Measurements from ENCODE around the gene REG4.
"Not testable (repeated sequence)": the region's sequence is repeated elsewhere in the genome, so short reads cannot be mapped to it uniquely, and the experiment has no call there.

Gene REG4

DNA sequence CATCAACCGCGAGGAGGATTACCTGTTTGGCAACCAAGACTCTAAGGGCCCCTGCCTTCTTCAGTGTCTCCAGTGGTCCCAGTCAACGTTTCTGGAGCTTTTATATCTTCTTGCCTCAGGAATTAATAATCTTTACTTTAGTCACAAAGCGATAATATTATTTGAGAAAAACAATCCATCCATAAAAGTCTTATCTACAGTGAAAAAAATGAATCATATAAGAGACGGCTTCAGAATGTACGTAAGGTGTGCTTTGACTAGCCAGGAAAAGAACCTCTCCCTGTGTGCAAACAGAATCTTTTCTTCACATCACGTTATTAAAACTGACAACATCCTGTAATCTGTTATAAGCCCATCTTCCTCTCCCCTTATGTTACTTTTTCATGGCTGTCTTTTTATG is at the start of gene REG4:
Gene REG4, minus strand, starts transcription at position 74 of the 400 bp plus-strand sequence. CDS start 2,691 bp downstream, outside the sequence.
- TF ChIP-seq, protein P1, sequence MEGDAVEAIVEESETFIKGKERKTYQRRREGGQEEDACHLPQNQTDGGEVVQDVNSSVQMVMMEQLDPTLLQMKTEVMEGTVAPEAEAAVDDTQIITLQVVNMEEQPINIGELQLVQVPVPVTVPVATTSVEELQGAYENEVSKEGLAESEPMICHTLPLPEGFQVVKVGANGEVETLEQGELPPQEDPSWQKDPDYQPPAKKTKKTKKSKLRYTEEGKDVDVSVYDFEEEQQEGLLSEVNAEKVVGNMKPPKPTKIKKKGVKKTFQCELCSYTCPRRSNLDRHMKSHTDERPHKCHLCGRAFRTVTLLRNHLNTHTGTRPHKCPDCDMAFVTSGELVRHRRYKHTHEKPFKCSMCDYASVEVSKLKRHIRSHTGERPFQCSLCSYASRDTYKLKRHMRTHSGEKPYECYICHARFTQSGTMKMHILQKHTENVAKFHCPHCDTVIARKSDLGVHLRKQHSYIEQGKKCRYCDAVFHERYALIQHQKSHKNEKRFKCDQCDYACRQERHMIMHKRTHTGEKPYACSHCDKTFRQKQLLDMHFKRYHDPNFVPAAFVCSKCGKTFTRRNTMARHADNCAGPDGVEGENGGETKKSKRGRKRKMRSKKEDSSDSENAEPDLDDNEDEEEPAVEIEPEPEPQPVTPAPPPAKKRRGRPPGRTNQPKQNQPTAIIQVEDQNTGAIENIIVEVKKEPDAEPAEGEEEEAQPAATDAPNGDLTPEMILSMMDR (IDR thresholded peaks at IDR 0.05; ENCODE audit: insufficient read depth, low read depth, low read length, missing control alignments), result no peak
- H3K4me3 ChIP-seq (ENCODE audit: low read depth, low read length), result no peak within 1 kb of the TSS
- no peak for DNase-seq (ENCODE audit: low read depth)

DNA sequence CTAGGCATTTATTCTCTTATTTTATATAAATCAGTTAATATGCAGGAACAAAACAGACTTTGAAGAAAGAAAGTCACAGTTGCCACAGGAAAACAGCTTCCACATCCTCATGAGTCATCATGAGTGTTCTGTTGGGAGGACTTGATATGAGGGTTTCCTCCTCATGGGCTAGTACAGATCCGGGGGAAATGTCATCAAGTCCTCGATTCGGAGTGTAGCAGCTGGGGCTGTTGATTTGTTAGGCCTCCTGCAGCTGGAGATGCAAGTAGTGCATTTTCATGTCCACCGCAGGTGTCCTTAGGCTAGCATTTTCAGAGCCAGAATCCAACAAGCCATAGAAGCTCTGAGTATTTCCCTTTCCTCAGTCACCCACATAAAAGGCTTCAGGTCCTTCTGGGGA is 48.4 kb upstream of the REG4 start:
- TF ChIP-seq, protein P1 (IDR thresholded peaks at IDR 0.05; ENCODE audit: insufficient read depth, low read depth, low read length, missing control alignments), result no peak
- H3K4me3 ChIP-seq (ENCODE audit: low read depth, low read length), result no peak overlapping the region
- DNase-seq (ENCODE audit: low read depth), result no peak

DNA sequence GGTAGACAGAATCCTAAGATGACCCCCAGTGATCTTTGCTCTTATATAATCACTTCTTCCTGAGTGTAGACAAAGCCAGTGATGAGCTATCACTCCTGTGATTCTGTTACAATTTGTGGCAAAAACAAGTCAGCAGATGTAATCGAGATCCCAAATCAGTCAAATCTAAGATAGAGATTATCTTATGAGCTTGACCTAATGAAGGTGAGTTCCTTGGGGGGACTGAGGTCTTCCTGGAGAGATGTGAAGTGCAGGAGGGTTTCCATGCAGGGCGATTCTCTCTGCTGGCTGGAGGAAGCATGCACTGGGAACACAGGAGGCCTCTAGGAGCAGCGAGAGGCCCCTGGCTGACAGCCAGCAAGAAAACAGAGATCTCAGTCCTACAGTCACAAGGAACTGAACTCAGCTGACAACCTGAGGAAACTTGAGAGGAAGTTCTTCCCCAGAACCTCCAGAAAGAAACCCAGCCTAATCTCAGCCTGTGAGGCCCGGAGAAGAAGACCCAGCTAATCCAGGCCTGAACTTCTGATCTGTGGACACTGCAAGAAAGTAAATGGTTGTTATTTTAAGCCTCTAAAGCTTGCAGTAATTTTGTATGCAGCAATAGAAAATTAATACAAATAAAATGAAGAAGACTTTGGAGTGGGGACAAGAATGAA is 47.4 kb upstream of the REG4 start:
- H3K4me3 ChIP-seq (ENCODE audit: low read depth, low read length); DNase-seq (ENCODE audit: low read depth): not testable (repeated sequence)

DNA sequence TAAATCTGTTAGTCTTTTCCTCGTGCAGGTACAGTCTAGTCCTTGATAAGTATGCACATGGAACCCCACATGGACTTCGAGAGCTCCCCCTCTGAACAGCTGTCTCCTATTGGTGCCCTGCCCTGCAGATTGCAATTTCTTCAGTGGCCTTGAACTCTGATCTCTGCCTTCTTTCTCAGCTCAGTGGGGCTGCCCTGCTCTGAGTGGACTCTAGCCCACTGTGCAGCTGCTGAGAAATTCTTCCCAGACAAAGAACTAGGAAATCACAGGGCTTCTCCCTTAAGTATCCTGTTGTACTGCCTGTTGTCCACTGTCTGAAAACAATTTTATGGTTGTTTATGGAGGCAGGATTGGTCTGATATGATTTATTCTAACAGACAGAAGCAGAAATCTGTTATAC is 46.9 kb upstream of the REG4 start:
- no peak for DNase-seq (ENCODE audit: low read depth)
- no peak overlapping the region for H3K4me3 ChIP-seq (ENCODE audit: low read depth, low read length)
- TF ChIP-seq, protein P1 (IDR thresholded peaks at IDR 0.05; ENCODE audit: insufficient read depth, low read depth, low read length, missing control alignments), result no peak

DNA sequence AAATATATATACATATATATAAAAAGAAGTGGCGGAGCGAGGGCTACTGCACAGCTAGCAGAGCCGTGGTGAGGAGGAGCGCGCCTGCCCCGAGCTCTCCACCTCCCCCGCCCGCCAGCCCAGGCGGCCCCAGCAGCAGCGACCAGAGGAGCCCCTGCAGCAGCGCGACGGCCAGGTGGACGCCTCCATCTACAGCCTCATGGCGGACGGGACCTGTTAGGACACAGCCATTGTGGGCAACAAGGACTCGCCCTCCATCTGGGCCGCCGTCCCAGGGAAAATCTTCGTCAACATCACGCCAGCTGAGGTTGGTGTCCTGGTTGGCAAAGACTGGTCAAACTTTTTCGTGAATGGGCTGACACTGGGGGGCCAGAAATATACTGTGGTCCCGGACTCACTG is 41.9 kb upstream of the REG4 start:
- TF ChIP-seq, protein P1 (IDR thresholded peaks at IDR 0.05; ENCODE audit: insufficient read depth, low read depth, low read length, missing control alignments), result no peak
- H3K4me3 ChIP-seq (ENCODE audit: low read depth, low read length), result no peak overlapping the region
- DNase-seq (ENCODE audit: low read depth), result no peak

DNA sequence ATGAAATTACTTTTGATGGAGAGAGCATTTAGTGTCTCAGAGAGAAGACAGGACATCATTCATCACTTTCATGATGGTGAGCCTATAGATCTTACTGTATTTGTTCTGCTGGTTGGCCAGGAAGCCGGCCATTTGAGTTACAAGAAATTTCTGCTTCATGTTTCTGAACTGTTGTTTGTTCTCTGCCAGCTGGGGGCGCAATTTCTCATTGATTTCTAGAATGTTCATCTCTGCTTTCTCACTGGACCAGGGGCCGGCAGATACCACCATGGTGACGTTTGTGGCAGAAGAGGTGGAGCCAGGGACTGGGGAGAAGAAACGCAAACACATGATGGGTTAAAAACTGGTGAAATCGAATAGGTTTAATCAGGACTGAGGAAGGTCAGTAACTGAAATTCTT is 32.9 kb upstream of the REG4 start:
- TF ChIP-seq, protein P1 (IDR thresholded peaks at IDR 0.05; ENCODE audit: insufficient read depth, low read depth, low read length, missing control alignments), result peak; percentile 6
- not testable (repeated sequence) for H3K4me3 ChIP-seq (ENCODE audit: low read depth, low read length); DNase-seq (ENCODE audit: low read depth)

DNA sequence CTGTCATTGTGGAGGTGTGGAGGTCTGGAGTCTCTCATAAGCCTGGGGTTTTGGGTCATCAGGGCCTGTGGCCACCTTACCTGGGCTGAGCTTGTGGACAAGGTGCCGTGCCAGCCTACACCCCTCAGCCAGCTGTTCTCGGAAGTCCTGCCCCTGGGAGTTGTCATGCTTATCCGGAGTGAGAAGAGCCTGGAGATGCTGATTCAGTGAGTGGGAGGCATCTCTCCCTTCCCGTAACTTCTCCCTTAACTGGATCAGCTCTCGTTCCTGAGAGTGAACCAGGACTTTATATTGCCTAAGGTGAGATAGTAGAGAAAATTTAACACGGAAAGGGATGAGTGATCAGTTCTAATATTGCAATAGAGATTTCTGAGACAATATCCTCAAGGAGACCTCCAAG is 30.0 kb upstream of the REG4 start:
- H3K4me3 ChIP-seq (ENCODE audit: low read depth, low read length), result no peak overlapping the region
- TF ChIP-seq, protein P1 (IDR thresholded peaks at IDR 0.05; ENCODE audit: insufficient read depth, low read depth, low read length, missing control alignments), result no peak
- DNase-seq (ENCODE audit: low read depth), result no peak

All from GM12865 (cell line).